ENCODE data around the gene NCOA3.

DNA sequence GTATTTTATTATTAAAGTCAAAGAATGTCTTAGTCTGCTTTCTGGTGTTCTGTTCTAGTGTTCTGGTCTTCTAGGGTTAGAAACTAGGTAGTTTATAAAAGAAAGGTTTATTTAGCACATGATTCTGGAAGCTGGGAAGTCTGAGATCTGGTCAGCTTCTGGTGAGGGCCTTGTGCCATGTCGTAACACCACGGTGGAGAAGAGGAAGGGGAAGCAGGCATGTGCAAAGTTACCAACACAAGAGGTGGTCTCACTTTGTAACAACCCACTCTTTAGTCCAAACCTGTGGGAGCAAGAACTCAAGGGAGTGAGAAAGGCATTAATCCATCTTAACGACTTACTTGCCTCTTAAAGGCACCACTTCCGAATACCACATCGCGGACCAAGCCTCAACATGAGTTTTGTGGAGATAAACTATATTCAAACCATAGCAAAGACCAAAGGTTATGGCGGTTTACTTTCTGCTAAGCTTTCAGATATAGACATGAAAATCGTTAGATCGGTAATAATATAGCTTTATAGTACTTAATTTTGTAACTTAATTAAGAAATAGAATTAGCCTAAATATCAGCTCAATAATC, 99.4 kb downstream of the NCOA3 start:
- TF ChIP-seq POLR2AphosphoS5 (IDR thresholded peaks at IDR 0.05; ENCODE audit: low read depth) (no peak), EZH2 (IDR thresholded peaks at IDR 0.05; ENCODE audit: low read depth, unreplicated experiment) (no peak), CTCF (conservative IDR thresholded peaks at IDR 0.05; ENCODE audit: low read depth in 2 of 2) (no peak), CREB1 (CRISPR knock-in tag; IDR thresholded peaks at IDR 0.05; ENCODE audit: low read depth) (no peak), JUNB (IDR thresholded peaks at IDR 0.05; ENCODE audit: unreplicated experiment) (no peak), EZH2phosphoT487 (IDR thresholded peaks at IDR 0.05; ENCODE audit: unreplicated experiment) (no peak)

Data from GM23338 (cell line).